ENCODE data around the gene GSTP1. TPM values are rescaled to one million over a fixed set of nuclear protein-coding genes. Genes with fewer than 3 reads are reported as not detected.

The GSTP1 gene
- total RNA-seq, 1 donor, result 495 TPM

GRCh38 chr11:67626970-67627369 lies 43.4 kb downstream of the GSTP1 start:
- DNase-seq (ENCODE audit: low read depth), result no peak
- no peak overlapping the region for H3K4me3 ChIP-seq (ENCODE audit: low read depth, low read length)
- no peak for TF ChIP-seq CTCF (IDR thresholded peaks at IDR 0.05; ENCODE audit: insufficient read depth, low read depth, low read length)

GRCh38 chr11:67627441-67627811 lies 43.8 kb downstream of the GSTP1 start:
- no peak for TF ChIP-seq CTCF (IDR thresholded peaks at IDR 0.05; ENCODE audit: insufficient read depth, low read depth, low read length)
- DNase-seq (ENCODE audit: low read depth), result no peak
- no peak overlapping the region for H3K4me3 ChIP-seq (ENCODE audit: low read depth, low read length)

- no peak for DNase-seq (ENCODE audit: low read depth)
- no peak for TF ChIP-seq CTCF (IDR thresholded peaks at IDR 0.05; ENCODE audit: insufficient read depth, low read depth, low read length)
- H3K4me3 ChIP-seq (ENCODE audit: low read depth, low read length), result no peak overlapping the region
Observed at GRCh38 chr11:67627812-67628624, 44.4 kb downstream of the GSTP1 start.

DNA sequence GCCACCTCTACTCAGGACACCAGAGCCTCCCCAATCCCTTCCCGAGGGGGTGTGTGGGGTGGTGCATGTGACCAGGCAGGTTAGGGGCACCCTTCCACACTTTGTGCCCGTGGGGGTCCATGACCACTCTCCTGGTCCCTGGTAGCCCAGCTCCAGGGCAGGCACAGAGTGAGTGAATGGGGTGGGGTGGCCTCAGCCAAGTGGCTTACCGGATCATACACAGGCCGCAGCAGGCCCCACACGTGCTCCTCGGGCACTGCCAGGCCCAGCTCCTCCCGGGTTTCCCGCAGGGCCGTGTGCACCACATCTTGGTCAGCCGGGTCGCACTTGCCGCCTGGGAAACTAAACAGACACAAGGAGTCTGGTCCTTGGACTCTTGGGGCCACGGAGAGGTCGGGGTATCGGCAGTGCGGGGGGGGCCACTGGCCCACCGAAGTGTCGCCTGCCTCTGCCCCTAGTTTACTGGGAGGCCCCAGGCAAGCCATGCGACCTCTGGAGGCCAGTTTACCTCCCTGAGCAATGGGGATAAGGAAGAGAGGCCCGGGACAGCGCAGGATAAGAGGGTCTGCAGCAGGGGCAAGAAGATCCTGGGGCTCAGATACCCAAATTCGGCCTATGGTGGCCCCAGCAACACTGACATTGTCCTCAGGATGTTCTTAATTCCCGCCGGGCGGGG lies 45.2 kb downstream of the GSTP1 start:
- H3K4me3 ChIP-seq (ENCODE audit: low read depth, low read length), result no peak overlapping the region
- no peak for DNase-seq (ENCODE audit: low read depth)
- TF ChIP-seq CTCF (IDR thresholded peaks at IDR 0.05; ENCODE audit: insufficient read depth, low read depth, low read length), result no peak

- peak; percentile 78 for DNase-seq (ENCODE audit: low read depth)
- peak; percentile 80 for TF ChIP-seq CTCF (IDR thresholded peaks at IDR 0.05; ENCODE audit: insufficient read depth, low read depth, low read length)
- peak within 1 kb of the TSS; percentile 80 for H3K4me3 ChIP-seq (ENCODE audit: low read depth, low read length)
Observed at GRCh38 chr11:67629386-67630227, 46.0 kb downstream of the GSTP1 start, which contains the start of gene NUDT8. NUDT8 (minus strand) TSS chr11:67629937; CDS start chr11:67629911, 26 bp downstream.

GRCh38 chr11:67630228-67630942 lies 46.8 kb downstream of the GSTP1 start:
- DNase-seq (ENCODE audit: low read depth), result peak; percentile 98
- peak overlapping the region; percentile 80 for H3K4me3 ChIP-seq (ENCODE audit: low read depth, low read length)
- peak; percentile 75 for TF ChIP-seq CTCF (IDR thresholded peaks at IDR 0.05; ENCODE audit: insufficient read depth, low read depth, low read length)
